GOT3 (cell line): ENCODE data around the gene CHRM5.
"Not testable (repeated sequence)": the region's sequence is repeated elsewhere in the genome, so short reads cannot be mapped to it uniquely, and the experiment has no call there.

Experiments used
- DNase-seq: peaks from one replicate; lab custom pipeline; 2025; ENCODE audit warnings: mixed read lengths; lab: John Stamatoyannopoulos, UW

CHRM5 gene

DNA sequence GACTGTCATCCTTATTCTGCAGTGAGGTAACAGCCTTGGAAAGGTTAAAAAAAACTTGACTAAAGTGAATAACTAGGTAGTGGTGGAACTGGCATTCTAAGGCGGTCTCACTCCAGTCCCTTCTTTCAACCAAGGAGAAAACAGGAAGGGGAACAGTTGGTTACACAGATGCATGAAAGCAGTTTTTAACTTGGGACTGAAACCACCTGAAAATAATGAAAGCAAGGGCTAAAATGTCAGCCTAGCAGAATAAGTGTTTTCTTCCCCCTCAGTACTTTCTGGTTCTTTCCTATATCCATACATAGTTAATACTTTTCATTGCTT lies 71.5 kb downstream of the CHRM5 start:
- no peak for DNase-seq

DNA sequence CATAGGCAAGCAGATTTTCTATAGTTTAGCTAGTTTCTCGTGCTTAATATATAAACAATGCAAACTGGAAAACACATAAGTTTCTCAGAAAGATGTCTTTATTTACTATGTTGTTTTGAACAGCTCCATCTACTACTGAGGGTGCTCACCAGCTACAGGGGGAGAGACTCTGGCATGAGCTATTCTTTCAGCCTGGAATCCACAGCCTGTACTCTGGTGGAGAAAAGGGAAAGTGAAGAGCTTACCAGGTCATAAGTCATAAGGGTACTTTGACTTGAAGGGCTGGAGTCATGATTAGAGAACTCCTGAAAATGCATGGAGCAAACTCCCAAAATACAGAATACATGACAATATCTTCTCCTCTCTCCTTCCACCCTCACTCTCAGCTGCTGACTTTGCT lies 75.1 kb downstream of the CHRM5 start:
- DNase-seq = no peak

DNA sequence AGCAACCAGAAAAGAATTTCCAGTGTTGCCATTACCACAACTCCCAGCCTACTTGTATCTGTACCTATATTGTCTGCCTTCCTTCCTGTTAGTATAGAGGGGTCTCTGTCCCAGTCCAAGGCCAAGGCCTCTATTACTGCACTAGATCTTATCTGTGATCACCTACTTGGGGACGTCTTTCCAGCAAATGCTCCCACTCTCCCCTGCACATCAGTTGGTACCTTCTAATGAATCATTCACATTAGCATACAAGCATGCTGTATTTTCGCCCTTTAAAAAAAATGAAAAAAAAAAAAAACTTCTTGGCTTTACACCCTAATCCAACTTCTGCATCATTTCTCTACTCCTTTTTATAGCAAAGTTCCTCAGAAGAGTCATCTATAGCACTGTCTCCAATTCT lies 75.5 kb downstream of the CHRM5 start:
- DNase-seq = no peak

DNA sequence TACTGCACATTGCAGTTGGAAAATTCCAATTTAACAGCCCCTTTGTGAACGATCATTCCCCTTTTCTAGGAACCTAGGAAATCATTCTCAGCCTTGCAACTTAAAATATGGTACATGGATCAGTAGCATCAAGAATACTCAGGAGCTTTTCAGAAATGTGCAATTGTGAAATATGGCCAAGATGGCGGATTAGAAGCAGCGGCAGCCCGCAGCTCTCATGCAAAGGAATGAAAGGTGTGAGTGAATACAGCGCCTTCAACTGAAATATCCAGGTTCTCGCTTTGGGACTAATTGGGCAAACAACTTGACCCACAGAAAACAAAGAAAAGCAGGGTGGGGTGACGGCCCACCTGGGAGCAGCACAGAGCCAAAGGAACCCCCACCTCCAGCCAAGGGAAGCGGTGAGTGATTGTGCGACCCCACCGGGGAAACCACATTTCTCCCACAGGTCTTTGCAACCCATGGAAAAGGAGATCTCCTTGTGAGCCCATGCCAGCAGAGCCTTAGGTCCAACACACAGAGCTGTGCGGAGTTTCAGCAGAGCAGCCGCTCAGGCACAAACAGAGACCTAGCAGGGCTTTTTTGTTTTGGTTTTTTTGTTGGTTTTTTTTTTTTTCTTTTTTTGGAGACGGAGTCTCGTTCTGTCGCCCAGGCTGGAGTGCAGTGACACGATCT lies 78.3 kb downstream of the CHRM5 start:
- DNase-seq = no peak

DNA sequence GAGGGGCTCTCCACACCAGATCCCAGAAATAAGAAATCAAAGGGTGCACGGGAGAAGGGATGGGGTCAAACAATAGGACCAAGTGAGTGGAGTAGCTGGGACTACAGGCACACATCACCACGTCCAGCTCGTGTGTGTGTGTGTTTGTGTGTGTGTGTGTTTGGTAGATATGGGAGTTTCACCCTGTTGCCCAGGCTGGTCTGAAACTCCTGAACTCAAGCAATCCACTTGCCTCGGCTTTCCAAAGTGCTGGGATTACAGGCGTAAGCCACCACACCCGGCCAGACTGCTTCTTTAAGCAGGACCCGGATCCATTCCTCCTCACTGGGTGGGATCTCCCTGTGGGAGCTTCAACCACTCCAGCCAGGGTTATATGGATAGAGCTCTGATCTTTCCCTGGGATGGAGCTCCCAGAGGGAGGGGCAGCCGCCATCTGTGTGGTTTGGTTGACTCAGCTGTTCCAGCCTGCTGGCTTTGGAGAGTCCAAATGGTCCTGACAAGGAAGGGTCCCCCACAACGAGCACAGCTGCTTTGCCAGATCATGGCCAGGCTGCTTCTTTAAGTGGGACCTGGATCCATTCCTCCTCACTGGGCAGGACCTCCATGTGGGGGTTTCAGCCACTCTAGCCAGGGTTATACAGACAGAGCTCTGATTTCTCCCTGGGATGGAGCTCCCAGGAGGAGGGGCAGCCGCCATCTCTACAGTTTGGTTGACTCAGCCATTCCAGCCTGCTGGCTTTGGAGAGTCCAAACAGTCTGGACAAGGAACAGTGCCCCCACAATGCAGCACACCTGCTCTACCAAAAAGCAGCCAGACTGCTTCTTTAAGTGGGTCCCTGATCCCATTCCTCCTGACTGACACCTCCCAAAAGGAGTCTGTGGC lies 79.8 kb downstream of the CHRM5 start:
- DNase-seq = no peak

DNA sequence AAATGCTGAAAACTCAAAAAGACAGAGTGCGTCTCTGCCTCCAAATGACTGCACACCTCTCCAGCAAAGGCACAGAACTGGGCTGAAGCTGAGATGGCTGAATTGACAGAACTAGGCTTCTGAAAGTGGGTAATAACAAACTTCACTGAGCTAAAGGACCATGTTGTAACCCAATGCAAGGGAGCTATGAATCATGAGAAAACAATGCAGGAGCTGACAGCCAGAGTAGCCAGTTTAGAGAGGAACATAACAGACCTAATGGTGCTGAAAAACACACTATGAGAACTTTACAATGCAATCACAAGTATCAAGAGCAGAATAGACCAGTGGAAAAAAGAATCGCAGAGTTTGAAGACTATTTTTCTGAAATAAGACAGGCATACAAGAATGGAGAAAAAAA lies 80.8 kb downstream of the CHRM5 start:
- DNase-seq = no peak

DNA sequence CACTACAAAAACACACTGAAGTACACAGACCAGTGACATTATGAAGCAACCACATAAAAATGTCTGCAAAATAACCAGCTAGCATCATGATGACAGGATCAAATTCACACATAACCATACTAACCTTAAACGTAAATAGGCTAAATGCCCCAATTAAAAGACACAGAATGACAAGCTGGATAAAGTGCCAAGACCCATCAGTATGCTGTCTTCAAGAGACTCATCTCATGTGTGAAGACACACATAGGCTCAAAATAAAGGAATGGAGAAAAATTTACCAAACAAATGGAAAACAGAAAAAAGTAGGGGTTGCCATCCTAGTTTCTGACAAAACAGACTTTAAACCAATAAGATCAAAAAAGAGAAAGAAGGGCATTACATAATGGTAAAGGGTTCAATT lies 82.1 kb downstream of the CHRM5 start:
- not testable (repeated sequence) for DNase-seq

DNA sequence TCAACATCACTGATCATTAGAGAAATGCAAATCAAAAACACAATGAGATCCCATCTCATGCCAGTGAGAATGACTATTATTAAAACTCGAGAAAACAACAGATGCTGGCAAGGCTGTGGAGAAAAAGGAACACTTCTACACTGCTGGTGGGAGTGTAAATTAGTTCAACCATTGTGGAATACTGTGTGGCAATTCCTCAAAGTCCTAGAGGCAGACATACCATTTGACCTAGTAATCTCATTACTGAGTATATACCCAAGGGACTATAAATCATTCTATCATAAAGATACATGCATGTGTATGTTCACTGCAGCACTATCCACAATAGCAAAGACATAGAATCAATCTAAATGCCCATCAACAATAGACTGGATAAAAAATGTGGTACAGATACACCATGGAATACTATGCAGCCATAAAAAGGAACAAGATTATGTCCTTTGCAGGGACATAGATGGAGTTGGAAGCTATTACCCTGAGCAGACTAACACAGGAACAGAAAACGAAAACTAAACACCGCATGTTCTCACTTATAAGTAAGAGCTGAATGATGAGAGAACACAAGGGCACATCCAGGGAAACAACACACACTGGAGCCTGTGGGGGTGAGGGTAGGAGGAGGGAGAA lies 85.9 kb downstream of the CHRM5 start:
- no peak for DNase-seq

DNA sequence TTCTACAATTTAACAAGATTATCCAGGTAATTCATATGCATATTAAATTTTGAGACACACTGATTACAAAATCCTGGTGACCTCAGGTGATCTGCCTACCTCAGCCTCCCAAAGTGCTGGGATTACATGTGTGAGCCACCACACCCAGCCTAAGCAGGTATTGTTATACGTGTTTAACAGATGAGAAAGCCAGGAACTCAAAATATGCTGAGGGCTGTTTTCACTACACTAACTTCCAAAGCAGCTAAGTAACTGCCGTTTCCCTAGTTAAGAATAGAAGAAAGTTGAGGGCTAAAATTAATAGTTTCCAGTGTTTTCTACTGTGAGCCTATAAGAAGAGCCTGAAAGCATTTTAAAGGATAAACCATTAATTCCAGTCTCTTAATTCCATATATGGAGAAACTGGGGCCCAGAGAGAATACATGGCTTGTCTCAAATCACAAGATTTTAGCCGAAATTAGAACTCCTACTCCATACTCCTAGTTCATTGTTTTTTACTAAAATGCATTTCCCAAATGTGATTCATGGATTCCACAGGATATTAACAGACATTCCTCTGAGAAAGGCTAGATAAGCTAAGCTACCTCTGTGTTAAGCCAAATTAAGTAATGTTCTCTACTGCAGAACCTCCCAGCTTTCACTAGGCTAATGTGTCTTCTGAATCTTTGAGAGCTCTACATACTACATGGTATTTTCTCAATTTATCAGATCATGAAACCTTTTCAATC lies 87.7 kb downstream of the CHRM5 start:
- no peak for DNase-seq

DNA sequence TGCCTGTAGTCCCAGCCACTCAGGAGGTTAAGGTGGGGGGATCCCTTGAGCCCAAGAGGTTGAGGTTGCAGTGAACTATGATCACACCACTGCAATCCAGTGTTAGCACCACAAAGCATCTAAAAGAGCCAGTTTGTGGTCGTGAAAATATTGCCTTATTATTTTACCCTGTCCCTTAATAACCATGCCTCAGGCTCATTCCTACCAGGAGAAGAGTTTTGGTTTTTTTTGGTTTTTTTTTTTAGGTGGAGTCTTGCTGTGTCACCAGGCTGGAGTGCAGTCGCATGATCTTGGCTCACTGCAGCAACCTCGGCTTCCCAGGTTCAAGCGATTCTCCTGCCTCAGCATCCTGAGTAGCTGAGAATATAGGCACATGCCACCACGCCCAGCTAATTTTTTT lies 88.6 kb downstream of the CHRM5 start:
- DNase-seq = no peak

DNA sequence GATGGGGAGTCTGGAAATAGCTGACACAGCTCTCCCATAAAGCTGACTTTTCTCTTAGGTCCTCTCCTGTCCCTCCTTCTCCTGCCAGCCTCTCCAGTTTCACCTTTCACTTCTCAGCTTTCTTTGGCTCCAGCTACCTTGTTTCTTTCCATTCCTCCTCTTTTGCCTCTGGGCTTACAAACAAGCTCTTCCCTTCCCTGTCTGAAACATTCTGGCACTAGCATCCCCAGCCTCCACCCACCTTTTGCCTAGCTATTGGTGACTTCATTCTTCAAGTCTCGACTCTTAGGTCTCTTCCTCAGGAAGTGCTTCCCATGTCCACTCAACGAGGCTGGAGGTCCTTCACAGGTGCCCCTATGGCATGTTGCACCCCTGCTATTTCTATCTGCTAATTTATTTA lies 91.2 kb downstream of the CHRM5 start:
- DNase-seq = no peak

DNA sequence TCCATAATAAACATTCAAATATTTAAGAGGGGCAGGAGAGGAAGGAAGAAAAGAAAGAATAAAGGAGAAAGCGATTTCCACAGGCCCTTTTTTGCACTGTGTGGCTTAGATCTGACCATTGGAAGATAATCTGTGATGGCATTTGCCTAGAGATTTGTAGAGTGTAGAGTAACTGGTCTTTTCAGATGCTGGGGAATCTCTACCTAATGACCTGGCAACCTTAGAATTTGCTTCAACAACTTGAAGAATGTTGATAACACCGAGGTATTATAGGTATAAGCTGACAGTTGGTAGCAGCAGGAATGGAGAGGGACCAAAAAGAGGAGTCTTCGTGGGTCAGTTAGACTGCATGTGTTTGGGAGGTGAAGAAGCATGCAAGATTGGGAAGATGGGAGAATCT lies 91.6 kb downstream of the CHRM5 start:
- DNase-seq = no peak

DNA sequence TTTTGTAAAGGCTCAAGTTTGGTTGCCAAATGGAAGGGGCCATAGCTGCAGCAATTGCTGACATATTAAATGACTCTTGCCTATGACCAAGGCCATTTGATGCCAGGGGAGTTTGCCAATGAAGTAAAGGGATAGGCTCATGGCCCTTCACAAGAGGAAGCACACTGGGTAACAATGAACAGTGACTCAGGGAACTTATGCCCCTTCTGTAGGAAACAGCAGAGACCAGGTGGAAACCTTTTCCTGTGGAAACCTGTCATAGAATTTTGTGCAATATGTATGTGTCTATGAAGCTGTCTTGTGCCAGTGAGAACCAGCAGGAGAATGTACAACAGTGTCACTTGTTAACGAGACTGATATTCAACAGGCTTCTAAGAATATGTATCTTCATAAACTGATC lies 96.1 kb downstream of the CHRM5 start:
- no peak for DNase-seq

DNA sequence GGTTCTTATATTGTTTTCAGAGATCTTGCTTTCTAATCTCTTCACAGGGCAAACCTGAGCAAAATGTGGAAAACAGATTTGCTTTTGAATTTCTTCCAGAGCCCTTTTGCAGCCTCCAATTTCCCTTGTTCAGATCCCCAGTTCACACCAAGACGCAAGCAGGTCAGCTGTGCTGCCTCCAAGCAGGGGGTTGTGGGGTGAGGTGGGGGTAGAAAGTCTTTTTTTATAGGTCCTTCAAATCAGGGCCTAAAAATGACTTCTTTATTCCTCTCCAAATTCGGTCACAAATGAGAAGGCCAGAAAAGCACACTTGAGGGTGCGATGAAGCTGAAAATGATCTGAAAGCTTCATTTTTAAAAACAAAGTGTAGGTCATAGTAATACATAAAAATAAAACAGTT lies 97.0 kb downstream of the CHRM5 start:
- no peak for DNase-seq

DNA sequence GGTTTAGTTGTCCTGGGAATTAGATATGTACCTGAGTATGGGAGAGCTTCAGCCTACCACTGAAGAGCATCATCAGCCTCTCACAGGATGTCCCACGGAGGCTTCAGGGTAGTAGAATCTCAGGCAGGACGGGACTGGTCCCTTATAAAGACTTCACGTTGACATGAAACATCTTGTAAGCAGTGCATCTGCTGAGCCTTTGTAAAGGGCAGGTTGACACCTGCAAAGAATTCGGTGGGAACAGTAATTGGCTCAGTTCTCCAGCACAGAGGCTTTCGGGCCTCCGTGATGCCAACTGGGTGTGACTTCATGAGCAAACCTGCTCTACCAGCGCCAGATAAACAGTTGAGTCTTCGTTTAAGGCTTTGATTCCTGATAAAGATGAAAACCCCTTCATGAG lies 97.6 kb downstream of the CHRM5 start:
- DNase-seq = no peak

DNA sequence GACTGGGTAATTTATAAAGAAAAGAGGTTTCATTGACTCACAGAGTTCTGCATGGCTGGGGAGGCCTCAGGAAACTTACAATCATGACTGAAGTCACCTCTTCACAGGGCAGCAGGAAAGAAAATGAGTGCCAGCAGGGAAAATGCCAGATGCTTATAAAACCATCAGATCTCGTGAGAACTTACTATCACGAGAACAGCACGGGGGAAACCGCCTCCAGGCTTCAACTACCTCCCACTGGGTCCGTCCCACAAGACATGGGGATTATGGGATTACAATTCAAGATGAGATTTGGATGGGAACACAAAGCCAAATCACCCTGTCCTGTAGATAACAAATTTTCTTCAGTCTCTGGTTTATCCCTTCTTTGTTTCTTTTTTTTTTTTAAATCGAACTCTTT lies 101.7 kb downstream of the CHRM5 start:
- DNase-seq = no peak

DNA sequence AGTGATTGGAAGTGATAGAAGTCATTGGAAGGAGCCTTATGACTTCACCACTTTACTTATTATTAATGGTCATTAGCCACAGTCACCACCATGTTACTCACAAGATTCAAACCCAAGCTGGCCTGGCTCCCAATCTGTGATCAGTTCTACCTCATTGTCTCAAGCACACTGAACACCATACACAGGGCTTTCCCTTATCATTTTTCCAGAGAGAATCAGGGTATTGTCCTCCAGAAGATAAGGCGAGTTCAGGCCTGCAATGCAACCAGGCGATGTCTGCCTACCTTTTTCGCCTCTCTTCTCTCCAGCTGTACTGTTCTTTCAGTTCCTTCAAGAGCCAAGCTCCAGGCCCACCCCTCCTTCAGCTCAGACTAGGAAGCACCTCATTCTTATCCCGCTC lies 108.5 kb downstream of the CHRM5 start:
- DNase-seq = no peak

DNA sequence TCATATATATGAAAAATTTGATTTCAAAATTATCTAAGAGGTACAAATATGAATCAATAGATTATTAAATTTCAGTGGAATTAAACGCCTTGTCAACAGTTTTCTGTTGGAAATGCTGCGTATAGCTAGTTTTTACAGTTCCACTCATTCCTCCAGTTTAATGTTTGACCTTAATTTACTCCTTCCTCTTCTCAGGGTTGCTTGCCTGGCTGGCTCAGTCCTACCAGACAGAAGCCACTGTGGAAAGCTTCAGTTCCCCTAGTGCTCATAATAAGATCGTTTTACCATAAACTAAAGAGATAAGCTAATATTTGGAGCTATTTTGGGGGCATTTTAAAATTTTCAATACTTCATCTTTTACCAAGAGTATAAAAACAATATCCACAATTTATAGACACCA lies 110.6 kb downstream of the CHRM5 start:
- DNase-seq = no peak

DNA sequence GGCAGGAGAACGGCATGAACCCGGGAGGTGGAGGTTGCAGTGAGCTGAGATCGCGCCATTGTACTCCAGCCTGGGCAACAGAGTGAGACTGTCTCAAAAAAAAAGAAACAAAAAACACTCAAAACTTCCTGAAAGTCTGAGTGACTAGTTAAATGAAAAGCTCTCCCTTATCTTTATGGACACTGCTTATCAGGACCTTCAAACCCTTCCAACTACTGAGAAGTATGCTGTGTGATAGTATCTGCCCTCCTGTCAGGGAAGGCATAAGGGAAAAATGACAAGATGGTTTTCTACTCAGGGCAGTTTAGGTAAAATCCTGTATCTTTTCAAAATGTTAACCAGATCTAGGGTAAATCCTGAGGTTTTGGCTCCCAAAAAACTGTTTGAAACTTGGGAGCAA lies 111.6 kb downstream of the CHRM5 start:
- DNase-seq = no peak

DNA sequence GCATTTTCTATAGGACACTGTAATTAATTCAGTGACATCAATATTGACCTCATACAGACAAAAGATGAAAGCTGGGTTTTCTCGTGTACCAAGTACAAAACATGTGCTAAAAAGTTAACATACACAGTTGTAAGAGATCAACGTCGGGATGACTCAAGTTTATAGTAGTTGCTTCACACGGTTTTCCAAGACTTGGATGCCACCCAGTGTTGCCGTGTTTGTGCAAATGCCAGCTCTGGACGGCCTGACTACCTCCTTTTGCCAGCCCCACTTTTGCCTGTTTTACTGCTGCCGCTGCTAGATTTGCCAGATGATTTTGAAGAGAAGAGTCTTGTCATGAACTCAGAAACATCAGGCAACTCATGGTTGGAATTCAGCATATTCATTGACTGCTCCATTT lies 115.8 kb downstream of the CHRM5 start:
- DNase-seq = no peak

DNA sequence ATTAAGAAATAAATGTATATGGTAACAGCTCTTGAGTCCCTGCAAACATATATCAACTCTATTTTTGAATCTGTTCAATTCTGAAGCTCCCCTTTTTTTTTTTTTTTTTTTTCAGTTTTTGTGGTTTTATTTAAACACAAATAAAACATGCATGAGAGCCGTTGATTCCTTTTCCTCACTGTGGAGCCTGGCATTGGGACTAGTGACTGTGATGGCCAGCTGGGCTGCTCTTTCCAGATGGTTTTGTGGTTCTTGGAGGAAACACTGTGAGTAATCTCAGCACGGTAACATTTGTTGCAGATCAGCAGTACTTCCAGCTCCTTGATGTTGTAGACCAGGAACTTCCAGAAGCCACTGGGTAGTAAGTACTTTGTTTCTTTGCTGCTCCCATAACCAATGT lies 117.4 kb downstream of the CHRM5 start:
- no peak for DNase-seq

DNA sequence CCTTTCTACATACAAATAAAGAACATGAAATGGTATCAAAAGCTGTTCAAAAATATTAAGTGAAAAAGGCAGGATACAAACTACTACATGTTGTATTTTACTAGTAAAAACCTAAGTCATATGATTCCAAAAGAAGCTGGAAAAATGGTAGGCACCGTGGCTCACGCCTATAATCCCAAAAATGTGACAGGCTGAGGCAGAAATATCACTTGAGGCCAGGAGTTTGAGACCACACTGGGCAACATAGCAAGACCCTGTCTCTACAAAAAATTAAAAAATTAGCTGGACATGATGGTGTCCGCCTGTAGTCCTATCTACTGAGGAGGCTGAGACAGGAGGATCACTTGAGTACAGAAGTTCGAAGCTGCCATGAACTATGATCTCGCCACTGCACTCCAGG lies 131.6 kb downstream of the CHRM5 start:
- no peak for DNase-seq
